NCI-H2196 (cell line): ENCODE data around the gene CDYL2.
"Not testable (repeated sequence)": the region's sequence is repeated elsewhere in the genome, so short reads cannot be mapped to it uniquely, and the experiment has no call there.

ENCODE experiments used
- DNase-seq: peaks from one replicate; lab custom pipeline; 2025; ENCODE audit not compliant: unreplicated experiment; lab: John Stamatoyannopoulos, UW

The CDYL2 gene, protein sequence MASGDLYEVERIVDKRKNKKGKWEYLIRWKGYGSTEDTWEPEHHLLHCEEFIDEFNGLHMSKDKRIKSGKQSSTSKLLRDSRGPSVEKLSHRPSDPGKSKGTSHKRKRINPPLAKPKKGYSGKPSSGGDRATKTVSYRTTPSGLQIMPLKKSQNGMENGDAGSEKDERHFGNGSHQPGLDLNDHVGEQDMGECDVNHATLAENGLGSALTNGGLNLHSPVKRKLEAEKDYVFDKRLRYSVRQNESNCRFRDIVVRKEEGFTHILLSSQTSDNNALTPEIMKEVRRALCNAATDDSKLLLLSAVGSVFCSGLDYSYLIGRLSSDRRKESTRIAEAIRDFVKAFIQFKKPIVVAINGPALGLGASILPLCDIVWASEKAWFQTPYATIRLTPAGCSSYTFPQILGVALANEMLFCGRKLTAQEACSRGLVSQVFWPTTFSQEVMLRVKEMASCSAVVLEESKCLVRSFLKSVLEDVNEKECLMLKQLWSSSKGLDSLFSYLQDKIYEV

DNA sequence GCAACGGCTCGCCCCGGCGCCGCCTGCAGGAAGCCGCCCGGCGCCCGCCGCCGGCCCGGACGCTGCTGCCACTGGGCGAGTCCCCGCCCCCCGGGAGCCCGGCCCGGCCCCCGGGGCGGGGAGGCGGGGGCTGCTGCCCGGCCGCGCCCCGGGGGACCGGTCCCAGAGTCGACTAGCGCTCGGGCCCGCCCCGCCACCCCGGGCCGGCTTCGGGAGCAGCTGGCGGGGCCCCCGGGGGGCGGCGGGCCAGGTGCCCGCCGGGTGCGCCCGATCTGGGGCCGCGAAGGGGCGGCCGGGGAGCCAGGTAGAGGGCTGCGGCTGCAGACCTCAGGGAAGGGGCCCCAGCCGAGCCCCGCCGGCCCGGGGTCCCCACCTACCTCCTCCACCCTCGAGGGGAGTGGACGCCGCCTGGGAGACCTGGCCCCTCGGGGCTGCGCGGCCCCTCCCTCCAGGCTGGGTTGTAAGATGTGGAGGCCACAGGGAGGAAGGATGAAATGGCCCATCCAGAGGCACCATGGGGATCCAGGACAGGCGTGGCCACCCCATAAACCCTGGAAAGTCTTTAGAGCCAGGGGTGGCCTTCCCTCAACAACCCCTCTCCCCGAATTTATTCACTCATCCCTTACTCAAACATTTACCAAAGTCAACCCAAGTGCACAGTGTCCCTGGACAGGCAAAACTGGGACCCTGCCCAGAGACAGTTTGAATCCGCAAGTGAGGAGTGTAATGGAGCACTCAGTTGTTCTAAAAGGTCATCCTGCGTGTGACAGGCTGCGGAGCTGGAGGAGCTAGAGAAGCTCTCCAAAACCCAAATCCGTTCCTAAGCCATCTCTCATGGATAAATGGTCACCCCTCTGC lies at the start of gene CDYL2:
Gene CDYL2, minus strand, starts transcription at position 73 of the 858 bp plus-strand sequence. CDS start 425 bp downstream, outside the sequence.
- DNase-seq: peak; percentile 8

DNA sequence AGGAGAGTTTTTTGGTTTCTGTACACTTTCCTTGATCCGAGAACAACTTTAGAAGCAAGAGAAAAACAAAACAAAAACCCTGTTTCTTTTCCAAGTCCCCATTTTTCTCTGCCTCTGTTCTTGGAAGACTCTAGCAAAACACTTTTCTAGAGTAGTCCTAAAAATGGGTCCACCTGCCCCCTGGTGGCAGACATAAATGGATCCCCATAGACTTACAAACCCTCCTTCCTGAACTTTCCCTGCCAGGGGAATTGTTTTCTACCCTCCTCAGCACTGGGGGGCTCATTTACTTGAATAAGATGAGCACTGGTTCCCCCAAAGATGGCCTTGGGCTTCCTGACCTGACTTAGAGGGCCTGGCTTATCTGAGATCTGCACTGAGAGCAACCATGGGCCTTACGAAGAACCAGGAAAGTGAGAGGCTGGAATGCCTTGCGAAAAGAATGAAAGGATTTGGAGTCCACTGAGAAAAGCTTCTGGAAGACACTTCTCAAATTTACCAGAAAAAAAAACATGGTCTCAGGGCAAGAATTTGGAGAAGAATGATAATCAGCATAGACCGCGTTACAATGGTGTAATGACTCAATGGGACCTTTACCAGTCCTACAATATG lies 48.0 kb upstream of the CDYL2 start:
- DNase-seq: no peak

- no peak for DNase-seq
Measured at GRCh38 chr16:80851831-80852230, 47.4 kb upstream of the CDYL2 start.

- no peak for DNase-seq
Measured at GRCh38 chr16:80850757-80851156, 46.4 kb upstream of the CDYL2 start.

DNA sequence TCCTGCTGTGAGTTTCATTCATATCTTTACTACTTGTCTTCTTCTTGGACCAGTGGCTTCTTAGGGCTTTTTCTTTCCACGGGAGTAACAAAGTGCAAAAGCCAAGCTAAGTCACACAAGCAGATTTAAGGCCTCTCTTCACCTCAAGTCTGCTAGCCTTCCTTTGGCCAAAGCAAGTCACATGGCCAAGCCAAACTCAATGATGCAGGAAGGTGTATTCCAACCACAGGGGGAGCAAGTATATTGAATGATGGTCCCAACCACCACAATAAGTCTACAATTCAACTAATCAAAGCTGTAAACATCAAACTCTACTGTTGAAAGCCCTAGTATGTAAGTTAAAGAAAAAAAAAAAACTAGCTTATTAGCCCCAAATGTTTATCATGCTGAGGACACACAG lies 44.5 kb upstream of the CDYL2 start:
- no peak for DNase-seq

DNA sequence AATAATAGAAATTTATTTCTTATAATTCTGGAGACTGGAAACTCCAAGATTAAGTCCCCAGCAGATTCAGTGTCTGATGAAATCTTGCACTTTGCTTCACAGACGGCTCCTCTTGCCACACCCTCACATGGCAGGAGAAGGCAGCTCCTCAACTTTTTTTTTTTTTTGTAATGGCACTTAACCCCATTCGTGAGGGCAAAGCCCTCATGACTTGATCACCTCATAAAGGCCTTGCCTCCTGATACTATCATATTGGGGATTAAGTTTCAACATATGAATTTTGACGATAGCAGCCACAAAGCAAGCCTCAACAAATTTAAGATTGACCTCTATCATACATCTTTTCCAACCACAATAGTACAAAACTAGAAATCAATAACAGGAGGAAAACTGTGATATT lies 42.3 kb upstream of the CDYL2 start:
- DNase-seq: no peak

- DNase-seq: no peak
Measured at GRCh38 chr16:80846275-80846674, 41.9 kb upstream of the CDYL2 start.

- no peak for DNase-seq
Measured at GRCh38 chr16:80844395-80844794, 40.0 kb upstream of the CDYL2 start.

DNA sequence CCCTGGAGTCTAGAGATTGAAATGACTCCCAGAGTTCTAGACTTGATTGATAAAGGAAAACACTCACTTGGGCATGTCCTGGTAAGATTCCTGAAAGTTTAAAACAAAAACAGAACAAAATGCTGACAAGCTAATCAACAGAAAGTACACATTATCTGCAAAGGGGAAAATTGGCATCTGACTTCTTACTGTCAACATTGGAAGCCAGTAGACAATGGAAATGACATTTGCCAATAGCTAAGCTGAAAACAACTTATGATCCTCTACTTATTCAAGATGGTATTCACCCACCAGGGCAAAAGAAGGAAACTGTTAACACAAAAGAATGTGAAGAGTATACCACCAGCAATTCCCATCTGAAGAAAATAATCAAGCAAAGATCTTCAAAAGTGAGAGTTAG lies 36.8 kb upstream of the CDYL2 start:
- no peak for DNase-seq

GRCh38 chr16:80837533-80838147 lies 33.2 kb upstream of the CDYL2 start:
- DNase-seq: no peak

DNA sequence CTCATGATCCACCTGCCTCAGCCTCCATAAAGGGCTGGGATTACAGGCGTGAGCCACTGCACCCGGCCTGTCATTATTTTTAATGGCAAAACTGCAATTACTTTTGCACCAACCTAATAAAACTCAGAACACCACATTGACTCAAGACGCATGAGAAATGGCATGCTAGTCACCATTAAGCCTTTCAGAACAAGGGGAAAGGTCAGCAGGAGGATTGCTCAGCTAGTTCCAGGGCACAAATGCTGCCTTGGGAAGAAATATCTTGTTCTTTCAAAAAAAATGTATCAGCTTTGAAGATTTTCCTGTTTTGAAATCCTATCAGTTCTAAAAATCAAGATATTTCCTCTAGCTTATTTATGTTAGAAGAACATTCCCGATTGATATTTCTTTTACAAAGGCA lies 32.4 kb upstream of the CDYL2 start:
- no peak for DNase-seq

GRCh38 chr16:80836202-80836601 lies 31.8 kb upstream of the CDYL2 start:
- no peak for DNase-seq

- no peak for DNase-seq
Measured at GRCh38 chr16:80831039-80831438, 26.6 kb upstream of the CDYL2 start.

DNA sequence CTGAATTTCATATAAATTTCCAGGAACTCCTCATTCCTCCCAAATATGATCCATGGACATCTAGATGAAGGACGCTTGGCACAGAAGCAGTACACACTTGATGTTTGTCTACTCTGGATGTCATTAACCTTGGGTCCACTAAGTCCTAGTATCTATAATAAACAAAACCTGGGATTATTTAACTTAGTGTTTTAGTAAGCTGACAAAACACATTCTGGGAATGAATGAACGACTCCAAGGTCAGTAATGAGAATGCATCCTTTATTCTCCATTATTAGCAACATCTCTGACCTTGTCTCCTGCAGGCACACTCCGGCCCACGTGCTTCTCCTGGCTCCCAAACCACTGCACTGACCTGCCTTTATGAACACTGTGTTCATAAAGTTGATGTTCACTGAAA lies 24.1 kb upstream of the CDYL2 start:
- DNase-seq: no peak

DNA sequence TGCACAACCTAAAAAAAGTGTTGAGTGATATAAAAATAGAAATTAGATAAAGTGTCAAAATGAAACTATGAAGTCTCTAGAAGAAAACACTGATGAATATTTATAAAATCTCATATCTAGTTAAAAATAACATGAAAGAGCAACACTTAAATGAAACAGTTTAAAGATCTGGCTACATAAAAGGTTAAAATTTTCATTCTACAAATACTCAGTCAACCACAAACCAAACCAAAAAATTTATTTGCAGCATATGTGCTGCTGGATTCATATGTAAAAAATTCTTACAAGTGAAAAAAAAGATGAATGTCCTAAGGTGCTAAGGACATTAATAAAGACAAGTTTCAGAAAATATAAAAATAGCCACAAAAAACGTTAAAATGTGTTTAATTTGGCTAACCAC lies 22.6 kb upstream of the CDYL2 start:
- no peak for DNase-seq

GRCh38 chr16:80825365-80825758 lies 21.0 kb upstream of the CDYL2 start:
- no peak for DNase-seq

GRCh38 chr16:80824623-80825364 lies 20.4 kb upstream of the CDYL2 start:
- peak; percentile 4 for DNase-seq

DNA sequence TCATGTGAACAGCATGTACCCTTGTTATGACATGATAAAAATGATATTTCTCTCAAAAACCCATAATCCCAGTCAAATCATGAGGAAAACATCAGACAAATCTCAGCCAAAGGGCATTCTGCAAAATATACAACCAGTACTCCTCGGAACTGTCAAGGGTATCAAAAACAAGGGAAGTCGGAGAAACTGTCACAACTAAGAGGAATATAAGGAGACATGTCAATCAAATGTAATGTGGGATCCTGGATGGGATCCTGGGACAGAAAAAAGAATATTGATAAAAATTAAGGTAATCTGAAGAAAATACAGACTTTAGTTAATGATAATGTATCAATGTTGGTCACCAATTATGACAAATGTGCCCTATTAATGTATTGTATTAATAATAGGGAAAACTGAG lies 15.6 kb upstream of the CDYL2 start:
- no peak for DNase-seq

- no peak for DNase-seq
Measured at GRCh38 chr16:80816356-80816755, 12.0 kb upstream of the CDYL2 start.

DNA sequence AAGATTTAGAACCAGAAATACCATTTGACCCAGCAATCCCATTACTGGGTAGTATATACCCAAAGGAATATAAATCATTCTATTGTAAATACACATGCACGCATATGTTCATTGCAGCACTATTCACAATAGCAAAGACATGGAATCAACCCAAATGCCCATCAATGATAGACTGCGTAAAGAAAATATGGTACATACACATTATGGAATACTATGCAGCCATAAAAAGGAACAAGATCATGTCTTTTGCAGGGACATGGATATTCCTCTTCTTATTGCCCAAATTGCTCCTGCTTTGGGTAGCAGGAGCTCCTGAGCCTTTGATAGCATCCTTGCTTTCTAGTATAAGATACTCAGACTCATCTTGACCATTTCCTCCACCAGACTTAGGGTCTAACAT lies 10.9 kb upstream of the CDYL2 start:
- DNase-seq: not testable (repeated sequence)
